K562 (cell line): ENCODE data around the gene DNER. TPM values are rescaled to one million over a fixed set of nuclear protein-coding genes. Genes with fewer than 3 reads are reported as not detected.

Experiments used
- ATAC-seq: fragments of 200-7000 bp; cut with Tn5 transposase; 3 replicates; pipeline ENCODE4 v1.9.1; 2020; ENCODE audit warnings: moderate library complexity
- BruUV-seq: library from RNA; stranded (reverse); fragments of 400-500 nt; replicated peaks from 2 replicates; lab custom pipeline; 2021; lab: Mats Ljungman, UMichigan
- CTCF ChIA-PET: fragments of 300-600 bp; formaldehyde crosslinking; extraction: SDS; loops from one replicate; lab custom pipeline; 2021; ENCODE audit warnings: low intra/inter-chr PET ratio; lab: Yijun Ruan, JAX
- POLR2A ChIA-PET: fragments of 300-600, 350-650 bp; sonication (Branson Sonifier 250); formaldehyde crosslinking; extraction: SDS; loops from one replicate; lab custom pipeline; 2021; ENCODE audit warnings: antibody characterized with exemption, inconsistent platforms; lab: Yijun Ruan, JAX
- DNase-seq, 4 experiments: peaks; one replicate each; pipeline versions ENCODE4 v3.0.0 to v3.0.0-alpha.2; 2011 to 2018; ENCODE audit warnings: low spot score in 3 of 4, mixed read lengths in 3 of 4; ENCODE audit errors: extremely low read depth in 1 of 4
- FAIRE-seq: peaks from 2 replicates; lab custom pipeline; 2011; peaks lifted over from hg19 to GRCh38; lab: Jason Lieb, UNC
- H2AFZ ChIP-seq: 2 replicates; pipeline ENCODE4 v1.6.0; 2011; ENCODE audit warnings: low read depth, low read length, control low read depth, inconsistent platforms
- H3K27ac ChIP-seq: fragments of 200-600 bp; 3 replicates; pipeline ENCODE4 v1.8.0; 2011; ENCODE audit warnings: low read depth, mild to moderate bottlenecking, control low read depth, inconsistent platforms, low read length, moderate library complexity, mixed read lengths; ENCODE audit errors: extremely low read depth
- H3K27me3 ChIP-seq, 2 experiments: fragments of 300-600 bp in 1 of 2; 2 replicates in 1 of 2; 3 replicates in 1 of 2; pipeline versions ENCODE4 v1.6.0 to v1.8.0; 2011; ENCODE audit warnings: inconsistent platforms in 2 of 2, low read length in 2 of 2, mild to moderate bottlenecking in 1 of 2, mixed read lengths in 1 of 2, moderate library complexity in 1 of 2; ENCODE audit not compliant: control insufficient read depth in 2 of 2, insufficient read depth in 2 of 2
- H3K36me3 ChIP-seq: fragments of 300-600 bp; 3 replicates; pipeline ENCODE4 v1.8.0; 2011; ENCODE audit warnings: mild to moderate bottlenecking, low read length, inconsistent platforms; ENCODE audit not compliant: control insufficient read depth, insufficient read depth
- H3K4me1 ChIP-seq, 2 experiments: fragments of 200-600 bp in 1 of 2; replicated peaks in 1 of 2; 2 replicates in 1 of 2; 3 replicates in 1 of 2; pipeline versions ENCODE4 v1.5.1 to v1.8.0; 2011; ENCODE audit warnings: inconsistent platforms in 2 of 2, low read length in 2 of 2, mild to moderate bottlenecking in 1 of 2, mixed read lengths in 1 of 2, moderate library complexity in 1 of 2; ENCODE audit not compliant: control insufficient read depth in 2 of 2, insufficient read depth in 2 of 2
- H3K4me2 ChIP-seq: 2 replicates; pipeline ENCODE4 v1.6.1; 2011; ENCODE audit warnings: low read length, control low read depth, inconsistent platforms, mixed read lengths; ENCODE audit not compliant: insufficient read depth
- H3K4me3 ChIP-seq: fragments of 200-600 bp; sonication (generic), shearing (Covaris generic); 2 replicates; pipeline ENCODE4 v1.5.1; 2016; ENCODE audit warnings: control low read depth, inconsistent platforms
- H3K79me2 ChIP-seq: fragments of 200-600 bp; 3 replicates; pipeline ENCODE4 v1.8.0; 2011; ENCODE audit warnings: low read length, inconsistent platforms; ENCODE audit not compliant: control insufficient read depth, insufficient read depth
- H3K9ac ChIP-seq, 2 experiments: 2 replicates each; pipeline versions ENCODE4 v1.6.0 to v1.6.1; 2011; ENCODE audit warnings: low read depth in 2 of 2, low read length in 2 of 2, control low read depth in 1 of 2, inconsistent platforms in 1 of 2, mild to moderate bottlenecking in 1 of 2, mixed read lengths in 1 of 2; ENCODE audit not compliant: insufficient read depth in 1 of 2
- H3K9me1 ChIP-seq: one replicate; pipeline ENCODE4 v1.6.0; 2011; ENCODE audit warnings: inconsistent platforms, mild to moderate bottlenecking, low read length, moderate library complexity; ENCODE audit not compliant: control insufficient read depth, insufficient read depth
- H3K9me3 ChIP-seq: replicated peaks from 2 replicates; pipeline ENCODE4 v1.5.1; 2011; ENCODE audit warnings: low read depth, low read length, inconsistent platforms; ENCODE audit not compliant: control insufficient read depth, insufficient read depth
- H4K20me1 ChIP-seq: replicated peaks from 2 replicates; pipeline ENCODE4 v1.6.1; 2011; ENCODE audit warnings: low read length, inconsistent platforms, mixed read lengths; ENCODE audit not compliant: control insufficient read depth, insufficient read depth
- COPS2 ChIP-seq: fragments of 450-650 bp; conservative IDR thresholded peaks from 2 replicates; pipeline ENCODE4 v1.6.1; 2016; ENCODE audit warnings: mild to moderate bottlenecking, moderate library complexity
- EP400 ChIP-seq: fragments of 450-650 bp; IDR thresholded peaks from 2 replicates; pipeline ENCODE4 v1.6.1; 2017; ENCODE audit warnings: antibody characterized with exemption, mild to moderate bottlenecking, moderate library complexity
- HCFC1 ChIP-seq: IDR thresholded peaks from 2 replicates; pipeline ENCODE4 v1.6.1; 2012; ENCODE audit warnings: low read depth, low read length, improper control_type of control experiment
- NR4A1 ChIP-seq, 2 experiments: fragments of 250-450 bp in 1 of 2; fragments of 450-650 bp in 1 of 2; sonication (Bioruptor Pico) in 1 of 2; IDR thresholded peaks; 2 replicates each; pipeline versions ENCODE4 v1.4.0 to v1.6.1; 2016 to 2020; ENCODE audit warnings: mild to moderate bottlenecking in 2 of 2, missing compliant biosample characterization in 1 of 2, missing genetic modification characterization in 1 of 2, moderate library complexity in 1 of 2
- ZNF347 ChIP-seq: fragments of 450-650 bp; formaldehyde crosslinking; IDR thresholded peaks from 2 replicates; pipeline ENCODE4 v1.4.0; 2020; ENCODE audit warnings: low read depth, mild to moderate bottlenecking, moderate library complexity
- WGBS: fragments of 100-300 bp; shearing (Covaris generic); methylation state at CpG from one replicate; pipeline ENCODE4 v1.1.6; 2016; ENCODE audit warnings: low coverage, mixed read lengths; ENCODE audit not compliant: insufficient coverage; ENCODE audit errors: missing lambda C conversion rate; 5-methylcytosine and 5-hydroxymethylcytosine counted together
- in situ Hi-C: fragments of 300-500 bp; cut with MboI; formaldehyde crosslinking; loops from 4 replicates; pipeline ENCODE4 v1.15.0; 2018; ENCODE audit warnings: inconsistent platforms, mixed read lengths
- intact Hi-C: fragments of 100-400 bp; cut with micrococcal nuclease; formaldehyde crosslinking; loops from 2 replicates; pipeline ENCODE4 v1.14.2; 2022
- polyA plus RNA-seq, 8 experiments: library from polyadenylated mRNA; depleted of rRNA in 4 of 8; stranded (reverse) in 5 of 8; unstranded in 3 of 8; fragments of >200 nt; fragmentation: Nextera tagmentation in 2 of 8; fragmentation: Illumina TruSeq in 1 of 8; extraction: Ambion mirVana in 2 of 8; extraction: Trizol in 1 of 8; gene quantifications; 2 replicates each; pipeline versions ENCODE4 v1.2.1 to v1.2.3, GENCODE V29; 2011 to 2014; ENCODE audit warnings: inconsistent platforms in 1 of 8, missing spikeins in 1 of 8
- total RNA-seq, 7 experiments: library from RNA; depleted of rRNA in 6 of 7; stranded (reverse); fragments of >200 nt in 6 of 7; fragmentation: Illumina TruSeq in 2 of 7; extraction: Trizol in 2 of 7; gene quantifications; 2 replicates each; pipeline versions ENCODE4 v1.2.1 to v1.2.3, GENCODE V29; 2011 to 2021; ENCODE audit warnings: low replicate concordance in 1 of 7
- TF ChIP-seq, protein P1 (sequence below): fragments of 450-650 bp; conservative IDR thresholded peaks from 2 replicates; pipeline ENCODE4 v1.6.1; 2016; ENCODE audit warnings: missing genetic modification characterization, low read depth, mild to moderate bottlenecking, missing compliant biosample characterization, moderate library complexity
- TF ChIP-seq, protein P2 (sequence below), 2 experiments: IDR thresholded peaks; 2 replicates each; pipeline ENCODE4 v1.6.1; 2011; ENCODE audit warnings: borderline replicate concordance in 1 of 2, control low read depth in 1 of 2, low read depth in 1 of 2, low read length in 1 of 2, mild to moderate bottlenecking in 1 of 2, mixed read lengths in 1 of 2, moderate library complexity in 1 of 2; ENCODE audit not compliant: insufficient read depth in 1 of 2, insufficient read length in 1 of 2, poor library complexity in 1 of 2, severe bottlenecking in 1 of 2; ENCODE audit errors: extremely low read depth in 1 of 2
- TF ChIP-seq, protein P3 (sequence below): sonication (generic); IDR thresholded peaks from 2 replicates; pipeline ENCODE4 v1.6.1; 2016

DNER gene
- total and polyA plus RNA-seq, 9 of the 15 experiments (the other 6 are each of a cell fraction or from before 2014, with no cell fraction given), result not detected

GRCh38 chr2:229451852-229452251 lies 262.5 kb downstream of the DNER start (continued):
- no peak for TF ChIP-seq COPS2
- no peak for TF ChIP-seq NR4A1 (CRISPR knock-in tag; IDR thresholded peaks at IDR 0.05)
- no peak for TF ChIP-seq NR4A1 (tag; IDR thresholded peaks at IDR 0.05)
- TF ChIP-seq, protein P1, sequence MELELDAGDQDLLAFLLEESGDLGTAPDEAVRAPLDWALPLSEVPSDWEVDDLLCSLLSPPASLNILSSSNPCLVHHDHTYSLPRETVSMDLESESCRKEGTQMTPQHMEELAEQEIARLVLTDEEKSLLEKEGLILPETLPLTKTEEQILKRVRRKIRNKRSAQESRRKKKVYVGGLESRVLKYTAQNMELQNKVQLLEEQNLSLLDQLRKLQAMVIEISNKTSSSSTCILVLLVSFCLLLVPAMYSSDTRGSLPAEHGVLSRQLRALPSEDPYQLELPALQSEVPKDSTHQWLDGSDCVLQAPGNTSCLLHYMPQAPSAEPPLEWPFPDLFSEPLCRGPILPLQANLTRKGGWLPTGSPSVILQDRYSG (tag), result no peak
- TF ChIP-seq HCFC1, result no peak

GRCh38 chr2:229447227-229447626 lies 267.1 kb downstream of the DNER start:
- intact Hi-C loops (no loop called here), in situ Hi-C loops (no loop called here)
- POLR2A ChIA-PET, result no interaction called here
- CTCF ChIA-PET, result no interaction called here
- no TSS peak for BruUV-seq
- Histone ChIP-seq H3K9me3 (no peaks in the 10 kb centered on the region), H3K4me2 (no peak overlapping the region), H3K9ac (no peak overlapping the region), H4K20me1 (no peaks in the 10 kb centered on the region), H3K9me1 (no peaks in the 10 kb centered on the region), H3K4me3 (no peak overlapping the region), H2AFZ (no peak overlapping the region), H3K36me3 (no peaks in the 10 kb centered on the region), H3K27ac (no peak overlapping the region), H3K79me2 (no peaks in the 10 kb centered on the region), H3K4me1 (no peaks in the 10 kb centered on the region), H3K27me3 (no peaks in the 10 kb centered on the region; a peak in 1 of 5 replicates)
- FAIRE-seq (no peak), ATAC-seq (no peak), DNase-seq (no peak)
- TF ChIP-seq, protein P2, sequence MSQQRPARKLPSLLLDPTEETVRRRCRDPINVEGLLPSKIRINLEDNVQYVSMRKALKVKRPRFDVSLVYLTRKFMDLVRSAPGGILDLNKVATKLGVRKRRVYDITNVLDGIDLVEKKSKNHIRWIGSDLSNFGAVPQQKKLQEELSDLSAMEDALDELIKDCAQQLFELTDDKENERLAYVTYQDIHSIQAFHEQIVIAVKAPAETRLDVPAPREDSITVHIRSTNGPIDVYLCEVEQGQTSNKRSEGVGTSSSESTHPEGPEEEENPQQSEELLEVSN (IDR thresholded peaks at IDR 0.05; ENCODE audit: borderline replicate concordance in 1 of 2, extremely low read depth in 1 of 2, insufficient read depth in 1 of 2, insufficient read length in 1 of 2, low read depth in 1 of 2, low read length in 1 of 2, poor library complexity in 1 of 2, severe bottlenecking in 1 of 2), result no peak
- TF ChIP-seq ZNF347 (CRISPR knock-in tag) (no peak), EP400 (no peak)
- TF ChIP-seq, protein P3, sequence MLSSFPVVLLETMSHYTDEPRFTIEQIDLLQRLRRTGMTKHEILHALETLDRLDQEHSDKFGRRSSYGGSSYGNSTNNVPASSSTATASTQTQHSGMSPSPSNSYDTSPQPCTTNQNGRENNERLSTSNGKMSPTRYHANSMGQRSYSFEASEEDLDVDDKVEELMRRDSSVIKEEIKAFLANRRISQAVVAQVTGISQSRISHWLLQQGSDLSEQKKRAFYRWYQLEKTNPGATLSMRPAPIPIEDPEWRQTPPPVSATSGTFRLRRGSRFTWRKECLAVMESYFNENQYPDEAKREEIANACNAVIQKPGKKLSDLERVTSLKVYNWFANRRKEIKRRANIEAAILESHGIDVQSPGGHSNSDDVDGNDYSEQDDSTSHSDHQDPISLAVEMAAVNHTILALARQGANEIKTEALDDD, result no peak
- WGBS, result 0% methylated on average over 5 of the region's 12 CpGs
